ENCODE measurements around the gene TMEM60. TPM values are rescaled to one million over a fixed set of nuclear protein-coding genes. Genes with fewer than 3 reads are reported as not detected.

Gene TMEM60
- polyA plus RNA-seq, 1 donor from 2014 or later, result 29.3 TPM

DNA sequence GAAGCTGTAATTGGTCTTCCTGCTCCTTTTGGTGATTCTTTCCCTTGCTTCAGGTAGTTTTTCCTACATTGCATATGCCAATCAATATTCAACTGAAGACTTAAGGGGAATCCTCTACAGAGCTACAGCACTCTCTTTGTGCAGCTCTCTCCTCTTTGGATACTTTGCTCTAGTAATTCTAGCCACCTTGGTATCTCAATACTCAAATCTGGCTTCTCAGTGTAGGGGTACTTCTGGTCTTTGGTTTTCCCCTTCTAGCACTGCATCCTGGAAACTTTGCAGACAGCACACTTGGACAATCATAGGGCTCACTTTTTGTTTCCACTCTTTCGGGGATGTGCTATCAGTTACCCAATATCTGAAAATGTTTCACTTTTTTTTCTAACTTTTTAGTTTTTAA is 10.3 kb upstream of the TMEM60 start (continued):
- TF ChIP-seq, protein P1, sequence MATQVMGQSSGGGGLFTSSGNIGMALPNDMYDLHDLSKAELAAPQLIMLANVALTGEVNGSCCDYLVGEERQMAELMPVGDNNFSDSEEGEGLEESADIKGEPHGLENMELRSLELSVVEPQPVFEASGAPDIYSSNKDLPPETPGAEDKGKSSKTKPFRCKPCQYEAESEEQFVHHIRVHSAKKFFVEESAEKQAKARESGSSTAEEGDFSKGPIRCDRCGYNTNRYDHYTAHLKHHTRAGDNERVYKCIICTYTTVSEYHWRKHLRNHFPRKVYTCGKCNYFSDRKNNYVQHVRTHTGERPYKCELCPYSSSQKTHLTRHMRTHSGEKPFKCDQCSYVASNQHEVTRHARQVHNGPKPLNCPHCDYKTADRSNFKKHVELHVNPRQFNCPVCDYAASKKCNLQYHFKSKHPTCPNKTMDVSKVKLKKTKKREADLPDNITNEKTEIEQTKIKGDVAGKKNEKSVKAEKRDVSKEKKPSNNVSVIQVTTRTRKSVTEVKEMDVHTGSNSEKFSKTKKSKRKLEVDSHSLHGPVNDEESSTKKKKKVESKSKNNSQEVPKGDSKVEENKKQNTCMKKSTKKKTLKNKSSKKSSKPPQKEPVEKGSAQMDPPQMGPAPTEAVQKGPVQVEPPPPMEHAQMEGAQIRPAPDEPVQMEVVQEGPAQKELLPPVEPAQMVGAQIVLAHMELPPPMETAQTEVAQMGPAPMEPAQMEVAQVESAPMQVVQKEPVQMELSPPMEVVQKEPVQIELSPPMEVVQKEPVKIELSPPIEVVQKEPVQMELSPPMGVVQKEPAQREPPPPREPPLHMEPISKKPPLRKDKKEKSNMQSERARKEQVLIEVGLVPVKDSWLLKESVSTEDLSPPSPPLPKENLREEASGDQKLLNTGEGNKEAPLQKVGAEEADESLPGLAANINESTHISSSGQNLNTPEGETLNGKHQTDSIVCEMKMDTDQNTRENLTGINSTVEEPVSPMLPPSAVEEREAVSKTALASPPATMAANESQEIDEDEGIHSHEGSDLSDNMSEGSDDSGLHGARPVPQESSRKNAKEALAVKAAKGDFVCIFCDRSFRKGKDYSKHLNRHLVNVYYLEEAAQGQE (IDR thresholded peaks at IDR 0.05; ENCODE audit: borderline replicate concordance), result no peak

DNA sequence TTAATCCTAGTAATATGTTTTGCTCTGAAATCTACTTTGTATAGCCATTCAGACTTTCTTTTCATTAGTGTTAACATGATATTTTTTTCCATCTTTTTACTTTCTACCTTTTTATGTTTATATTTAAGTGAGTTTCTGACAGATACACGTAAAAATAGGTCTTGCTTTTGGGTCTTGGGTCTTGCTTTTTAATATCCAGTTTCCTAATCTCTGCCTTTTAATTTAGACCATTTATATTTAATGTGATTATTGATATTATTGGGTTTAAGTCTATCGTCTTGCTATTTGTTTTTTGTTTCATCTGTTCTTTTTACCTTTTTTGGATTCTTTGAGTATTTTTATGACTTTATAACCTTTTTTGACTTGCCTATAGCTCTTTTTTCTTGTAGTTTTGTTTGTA is 8.2 kb upstream of the TMEM60 start:
- no peaks in the 10 kb centered on the region for H3K27me3 ChIP-seq (ENCODE audit: insufficient read depth, low read depth, low read length)
- TF ChIP-seq, protein P1 (IDR thresholded peaks at IDR 0.05; ENCODE audit: borderline replicate concordance), result no peak
- TF ChIP-seq MXI1 (conservative IDR thresholded peaks at IDR 0.05; ENCODE audit: poor library complexity, severe bottlenecking), result no peak
- TF ChIP-seq TAF1 (IDR thresholded peaks at IDR 0.05; ENCODE audit: low read depth), result no peak
- no peak for TF ChIP-seq EZH2 (IDR thresholded peaks at IDR 0.05; ENCODE audit: borderline replicate concordance, insufficient read depth, low read length, poor library complexity, severe bottlenecking)
- no peak for TF ChIP-seq EP300 (conservative IDR thresholded peaks at IDR 0.05; ENCODE audit: poor library complexity, severe bottlenecking)
- no peak for TF ChIP-seq RAD21 (conservative IDR thresholded peaks at IDR 0.05)
- TF ChIP-seq, protein P2, sequence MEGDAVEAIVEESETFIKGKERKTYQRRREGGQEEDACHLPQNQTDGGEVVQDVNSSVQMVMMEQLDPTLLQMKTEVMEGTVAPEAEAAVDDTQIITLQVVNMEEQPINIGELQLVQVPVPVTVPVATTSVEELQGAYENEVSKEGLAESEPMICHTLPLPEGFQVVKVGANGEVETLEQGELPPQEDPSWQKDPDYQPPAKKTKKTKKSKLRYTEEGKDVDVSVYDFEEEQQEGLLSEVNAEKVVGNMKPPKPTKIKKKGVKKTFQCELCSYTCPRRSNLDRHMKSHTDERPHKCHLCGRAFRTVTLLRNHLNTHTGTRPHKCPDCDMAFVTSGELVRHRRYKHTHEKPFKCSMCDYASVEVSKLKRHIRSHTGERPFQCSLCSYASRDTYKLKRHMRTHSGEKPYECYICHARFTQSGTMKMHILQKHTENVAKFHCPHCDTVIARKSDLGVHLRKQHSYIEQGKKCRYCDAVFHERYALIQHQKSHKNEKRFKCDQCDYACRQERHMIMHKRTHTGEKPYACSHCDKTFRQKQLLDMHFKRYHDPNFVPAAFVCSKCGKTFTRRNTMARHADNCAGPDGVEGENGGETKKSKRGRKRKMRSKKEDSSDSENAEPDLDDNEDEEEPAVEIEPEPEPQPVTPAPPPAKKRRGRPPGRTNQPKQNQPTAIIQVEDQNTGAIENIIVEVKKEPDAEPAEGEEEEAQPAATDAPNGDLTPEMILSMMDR (IDR thresholded peaks at IDR 0.05; ENCODE audit: poor library complexity, severe bottlenecking), result no peak
- TF ChIP-seq POLR2AphosphoS5 (IDR thresholded peaks at IDR 0.05), result no peak
- H3F3A ChIP-seq (ENCODE audit: insufficient read depth, low read length, poor library complexity, severe bottlenecking), result no peaks in the 10 kb centered on the region
- no peak overlapping the region for H3K9ac ChIP-seq (ENCODE audit: low read length)
- H3K36me3 ChIP-seq (ENCODE audit: insufficient read depth, low read length), result no peaks in the 10 kb centered on the region
- H3K9me2 ChIP-seq (ENCODE audit: insufficient read depth, low read length), result no peaks in the 10 kb centered on the region
- peaks cover 50% of the 10 kb centered on the region for H3K79me2 ChIP-seq (replicated peaks; ENCODE audit: insufficient read depth, low read length)
- H3K9me3 ChIP-seq (ENCODE audit: low read length), result no peaks in the 10 kb centered on the region
- no peak overlapping the region for H3K27ac ChIP-seq (ENCODE audit: low read length)
- no peaks in the 10 kb centered on the region for H4K20me1 ChIP-seq (ENCODE audit: insufficient read depth)
- H3K4me3 ChIP-seq (ENCODE audit: low read length), result no peak overlapping the region
- H3K4me2 ChIP-seq (ENCODE audit: low read length), result no peak overlapping the region
- no peak overlapping the region for H2AFZ ChIP-seq (ENCODE audit: low read depth, low read length)
